HCEC 1CT (cell line): ENCODE results near the gene HNMT.
"Not testable (repeated sequence)": the region's sequence is repeated elsewhere in the genome, so short reads cannot be mapped to it uniquely, and the experiment has no call there.

Experiments
- DNase-seq: peaks from one replicate; pipeline ENCODE4 v3.0.0-alpha.2; 2017

HNMT gene

DNA sequence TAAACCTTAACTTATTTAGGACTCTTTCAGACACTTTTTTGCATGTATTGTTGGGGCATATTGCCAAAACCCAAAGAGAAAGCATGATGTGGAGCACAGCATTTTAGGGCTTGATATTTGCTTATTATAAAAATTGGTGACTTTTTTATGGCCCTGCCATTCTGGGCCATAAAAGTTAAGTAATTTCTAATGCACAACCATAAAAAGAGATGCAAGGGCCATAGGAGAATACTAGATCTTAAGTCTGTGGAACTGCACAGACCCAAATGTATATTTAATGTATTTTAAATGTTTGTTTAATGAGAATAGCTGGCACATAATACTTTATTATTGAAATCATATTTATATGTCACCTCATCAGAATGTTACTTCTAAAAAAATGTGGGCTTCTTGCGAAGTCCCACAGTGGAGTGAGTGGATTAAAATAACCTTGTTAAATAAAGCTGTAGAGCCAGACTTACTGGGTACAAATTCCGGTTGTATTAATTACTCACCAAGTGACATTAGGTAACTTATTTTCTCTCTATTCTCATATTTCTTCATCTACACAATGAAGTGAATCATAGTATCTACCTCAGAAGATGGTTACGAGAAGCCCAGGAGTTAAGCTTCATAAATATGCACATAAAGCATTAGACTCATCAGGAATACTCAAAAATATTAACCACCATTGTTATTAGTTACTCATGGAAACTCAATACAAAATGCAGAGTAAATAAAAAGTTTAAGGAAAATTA lies 52.2 kb downstream of the HNMT start:
- DNase-seq, result no peak

- no peak for DNase-seq
These were observed 53.6 kb downstream of the HNMT start for GRCh38 chr2:138017824-138018223.

DNA sequence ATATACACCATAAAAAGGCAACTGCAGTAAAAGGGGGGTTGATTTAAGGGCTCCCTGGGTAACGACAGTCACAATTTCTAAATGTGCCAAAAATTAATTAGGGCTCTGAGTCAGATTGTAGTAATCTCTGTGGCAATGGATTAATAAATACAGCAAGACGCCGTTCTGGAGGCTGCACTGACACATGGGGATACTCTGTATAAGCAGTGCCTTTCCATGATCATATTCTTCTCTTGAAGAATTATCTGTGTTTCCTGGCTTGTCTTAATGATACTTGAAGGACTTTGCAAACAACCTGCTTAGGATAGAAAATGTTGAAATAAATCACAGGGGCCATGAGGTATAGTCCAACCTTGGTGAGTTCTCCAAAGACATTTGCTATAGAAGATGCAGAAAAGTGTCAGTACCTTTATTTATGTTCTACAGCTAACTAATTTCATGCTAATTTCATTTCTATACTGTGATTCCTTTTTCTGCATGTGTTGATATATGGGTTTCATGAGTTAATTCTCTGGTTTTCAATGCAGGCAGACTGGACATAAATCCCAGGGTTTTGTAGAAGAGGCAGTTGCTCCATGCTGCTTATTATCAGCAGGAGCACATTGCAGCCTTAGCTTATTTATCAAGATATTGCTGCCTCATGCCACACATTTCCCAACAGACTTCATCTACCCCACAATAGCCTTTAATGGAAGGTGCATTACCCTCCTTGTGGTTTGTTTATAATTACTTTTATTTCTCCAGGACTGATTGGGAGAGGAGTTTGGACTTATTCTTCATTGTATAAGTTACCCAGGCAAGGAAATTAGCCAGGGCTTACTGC lies 54.8 kb downstream of the HNMT start:
- no peak for DNase-seq

DNA sequence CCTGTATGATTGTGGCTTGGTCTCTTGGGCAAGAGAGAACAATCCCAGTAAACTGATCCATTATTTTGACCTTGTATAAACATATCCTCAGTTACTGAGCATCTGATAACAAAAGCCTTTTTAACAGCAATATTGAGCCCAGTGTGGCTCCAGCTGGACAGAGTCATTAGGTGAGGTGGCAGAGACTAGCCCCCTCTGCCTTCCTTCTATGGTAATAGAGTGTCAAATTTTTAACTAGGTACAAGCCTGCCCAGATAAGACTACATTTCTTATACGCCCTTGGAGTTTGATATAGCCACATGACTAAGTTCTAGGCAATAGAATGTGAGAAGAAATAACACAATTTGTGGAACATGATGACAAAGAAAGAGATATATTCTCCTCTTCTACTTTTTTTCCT lies 56.2 kb downstream of the HNMT start:
- DNase-seq, result no peak

GRCh38 chr2:138021154-138021553 lies 56.9 kb downstream of the HNMT start:
- DNase-seq, result no peak

DNA sequence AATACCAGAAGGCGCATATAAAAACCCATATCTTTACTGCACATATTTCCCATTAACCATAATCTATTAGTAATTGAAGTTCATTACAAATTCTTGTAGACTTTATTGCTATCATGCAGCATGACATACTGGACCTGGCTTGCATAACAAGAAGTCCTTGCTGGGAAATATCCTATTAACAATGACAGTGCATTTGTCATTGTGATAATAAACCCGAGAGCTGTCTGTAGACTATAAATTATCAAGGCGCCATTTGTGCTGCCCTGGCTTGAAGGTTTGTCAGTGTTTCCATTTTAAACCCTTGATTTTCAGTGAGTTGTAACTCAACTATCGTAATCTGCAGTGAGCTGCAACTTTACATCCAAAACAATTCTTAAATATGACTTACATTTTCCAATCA lies 59.0 kb downstream of the HNMT start:
- DNase-seq, result no peak

- no peak for DNase-seq
These were observed 59.7 kb downstream of the HNMT start for GRCh38 chr2:138023976-138024375.

DNA sequence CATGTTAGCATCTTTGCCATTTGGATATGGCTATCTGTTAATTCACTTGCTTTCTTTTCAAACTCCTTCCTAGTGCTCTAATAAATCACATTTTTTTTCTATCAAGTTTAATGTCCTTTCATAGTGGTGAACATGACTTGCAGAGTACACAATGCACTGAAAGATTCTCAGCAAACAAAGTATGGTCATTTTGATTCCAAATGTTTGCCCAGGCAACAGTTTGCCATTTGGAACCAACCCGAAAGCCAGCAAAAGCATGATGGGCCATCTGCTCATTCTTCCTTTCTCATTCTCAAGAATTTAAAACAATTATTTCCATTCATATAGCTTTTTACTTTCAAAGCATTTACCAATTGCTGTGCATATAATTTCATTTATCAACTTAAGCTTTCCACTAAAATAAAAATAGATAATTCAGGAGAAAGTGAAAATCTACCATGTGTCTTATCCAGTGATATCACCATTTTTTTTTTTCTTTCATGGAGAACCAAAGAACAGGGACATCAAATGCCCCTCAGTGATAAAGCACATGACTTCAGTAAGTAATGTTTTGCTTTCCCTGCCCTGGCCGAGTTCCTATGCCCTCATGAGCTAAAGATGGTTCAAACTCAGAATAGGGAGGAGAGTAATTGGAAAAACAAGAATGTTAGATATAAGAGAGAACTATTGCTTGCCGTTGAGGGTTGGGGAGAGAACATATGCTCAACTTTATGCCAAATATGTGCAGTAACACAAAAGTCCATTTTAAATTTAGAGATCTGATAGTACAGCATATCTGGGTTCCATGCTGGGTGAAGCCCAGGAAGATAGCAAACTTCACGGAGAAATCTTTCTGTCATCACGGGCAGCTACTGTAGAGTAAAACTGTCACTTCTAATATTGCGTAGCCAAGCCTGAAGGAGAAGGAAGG lies 62.1 kb downstream of the HNMT start:
- DNase-seq, result no peak

GRCh38 chr2:138028538-138028937 lies 64.3 kb downstream of the HNMT start:
- DNase-seq, result no peak

GRCh38 chr2:138029276-138029675 lies 65.0 kb downstream of the HNMT start:
- DNase-seq, result no peak

DNA sequence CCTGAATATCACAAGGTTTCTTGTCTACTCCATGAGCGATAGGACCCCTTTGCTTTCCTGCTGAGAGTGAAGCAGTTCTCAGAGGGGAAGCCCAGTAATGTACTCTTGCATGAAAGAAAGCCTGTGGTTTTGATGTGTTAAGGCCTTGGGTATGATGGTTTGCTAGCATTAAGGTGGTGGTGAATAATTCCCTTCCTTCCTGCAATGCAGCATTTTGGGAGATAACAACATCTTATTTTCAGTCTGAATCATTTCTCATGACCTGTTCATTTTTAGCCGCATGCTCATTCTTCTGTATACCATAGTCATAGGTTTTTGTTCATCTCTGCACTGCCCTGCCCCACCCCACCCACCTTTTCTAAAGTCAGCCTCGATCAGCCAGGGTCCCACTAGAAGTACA lies 66.2 kb downstream of the HNMT start:
- peak; percentile 18 for DNase-seq

GRCh38 chr2:138032334-138032733 lies 68.1 kb downstream of the HNMT start:
- no peak for DNase-seq

DNA sequence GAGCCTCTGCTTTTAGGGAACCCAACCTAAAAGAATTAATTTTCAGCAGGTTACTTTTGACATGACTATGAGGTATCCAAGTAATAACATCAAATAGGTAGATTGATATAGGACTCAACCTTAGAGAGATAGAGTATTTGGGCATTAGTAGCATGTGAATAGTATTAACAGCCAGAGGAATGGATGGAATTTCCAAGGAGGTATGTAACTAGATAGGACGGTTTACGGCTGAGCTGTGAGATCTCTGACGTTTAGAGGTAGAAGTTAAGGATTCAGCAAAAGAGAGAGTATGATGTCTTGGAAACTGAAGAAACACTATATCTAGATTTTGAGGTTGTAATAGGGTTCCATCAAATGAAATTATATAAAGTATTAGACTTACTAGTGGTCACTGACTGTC lies 70.3 kb downstream of the HNMT start:
- no peak for DNase-seq

DNA sequence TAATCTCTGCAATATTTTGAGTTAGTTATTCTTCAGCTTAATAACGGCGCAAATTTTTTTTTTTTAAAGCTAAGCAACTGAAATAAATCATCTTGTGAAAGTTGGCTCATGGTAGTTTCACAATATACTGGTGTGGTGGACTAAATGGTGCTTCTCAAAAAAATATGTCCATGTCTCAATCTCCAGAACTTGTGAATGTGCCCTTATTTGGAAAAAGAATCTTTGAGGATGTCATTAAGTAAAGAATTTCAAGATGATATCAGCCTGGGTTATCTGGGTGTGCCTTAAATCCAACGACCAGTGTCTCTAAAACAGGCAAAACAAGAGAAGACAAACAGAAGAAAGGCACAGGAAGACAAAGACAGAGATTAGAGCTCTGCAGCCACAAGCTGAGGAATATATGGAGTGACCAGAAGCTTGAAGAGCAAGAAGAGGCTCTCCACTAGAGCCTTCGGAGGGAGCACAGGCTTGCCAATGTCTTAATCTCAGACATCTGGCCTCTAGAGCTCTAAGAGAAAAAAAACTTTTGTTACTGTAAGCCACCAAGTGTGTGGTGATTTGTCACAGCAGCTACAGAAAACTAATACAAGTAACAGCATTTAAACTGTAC lies 71.4 kb downstream of the HNMT start:
- DNase-seq, result peak; percentile 19

DNA sequence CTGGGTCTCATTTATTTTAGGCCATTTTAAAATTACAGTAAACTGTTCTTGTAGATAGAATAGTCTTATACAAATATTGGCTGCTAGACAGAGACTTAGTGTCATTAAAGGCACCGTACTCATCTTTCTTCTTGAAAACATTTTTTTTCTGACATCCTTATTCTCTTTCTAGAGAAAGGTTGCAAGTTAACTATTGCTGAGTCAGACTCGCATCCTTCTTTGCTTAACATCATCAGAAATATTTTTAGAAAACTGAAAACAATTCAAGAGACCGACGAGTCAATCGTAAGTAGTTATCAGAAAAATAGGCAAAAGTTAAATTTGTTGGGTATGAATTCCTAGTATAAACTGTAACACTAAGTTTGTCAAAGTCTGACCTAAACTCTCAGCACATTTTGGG lies 72.2 kb downstream of the HNMT start:
- no peak for DNase-seq

- DNase-seq, result no peak
These were observed 72.8 kb downstream of the HNMT start for GRCh38 chr2:138037090-138037489.

GRCh38 chr2:138040616-138041015 lies 76.3 kb downstream of the HNMT start:
- DNase-seq, result no peak

GRCh38 chr2:138042311-138042710 lies 78.0 kb downstream of the HNMT start:
- DNase-seq, result no peak

- not testable (repeated sequence) for DNase-seq
These were observed 79.3 kb downstream of the HNMT start for GRCh38 chr2:138043588-138043987.

- DNase-seq, result no peak
These were observed 94.2 kb downstream of the HNMT start for GRCh38 chr2:138058427-138058826.

DNA sequence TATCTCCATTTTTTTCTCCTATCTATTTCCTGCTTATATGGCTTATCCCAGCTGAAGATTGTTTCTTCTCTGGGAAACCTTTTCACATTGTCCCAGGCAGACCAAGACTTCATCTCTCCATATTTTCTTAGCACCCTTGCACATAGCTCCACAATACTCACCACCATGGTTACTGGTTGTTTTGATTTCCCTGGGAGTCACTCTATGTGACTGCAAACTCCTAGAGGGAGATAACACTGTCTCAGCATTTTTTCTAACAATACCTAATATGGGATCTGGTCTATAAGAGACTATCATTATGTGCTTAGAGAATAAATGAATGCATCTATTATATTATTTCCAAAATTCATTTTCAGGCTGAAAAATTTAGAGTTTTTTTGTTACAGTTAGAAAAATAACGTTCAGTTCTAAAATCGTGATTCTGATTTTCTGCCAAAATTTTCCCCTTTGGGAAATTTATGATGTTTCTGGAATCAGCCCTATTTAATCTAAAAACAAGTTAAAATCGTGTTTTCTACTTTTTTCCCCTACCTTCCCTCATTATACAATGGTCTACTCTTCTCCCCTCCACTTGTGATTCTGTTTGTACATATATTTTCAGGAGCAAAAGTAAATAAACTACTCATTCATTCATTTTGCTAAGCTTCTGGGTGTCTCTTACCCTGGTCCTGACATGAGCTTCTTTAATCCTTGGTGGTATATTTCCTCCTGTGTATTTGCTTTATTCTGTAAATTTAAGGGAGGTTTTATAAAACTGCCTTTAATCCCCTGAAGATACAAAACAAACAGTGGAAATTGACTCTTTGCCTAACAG lies 95.4 kb downstream of the HNMT start:
- DNase-seq, result no peak

DNA sequence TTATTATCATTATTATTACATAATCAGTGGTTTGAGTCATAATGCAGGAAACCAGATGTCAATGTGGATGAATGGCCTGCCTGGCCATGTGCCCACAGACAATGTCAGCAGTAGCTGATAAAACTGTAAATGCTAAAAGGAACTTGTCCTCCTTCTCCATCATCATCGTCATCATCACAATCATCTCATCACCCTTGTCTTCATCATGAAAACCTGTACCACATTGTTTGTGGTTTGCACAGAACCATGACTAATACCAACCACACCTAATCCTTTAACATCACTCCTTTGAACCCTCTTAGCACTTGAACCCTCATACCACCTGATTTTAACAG lies 96.0 kb downstream of the HNMT start:
- peak; percentile 66 for DNase-seq
